ELR (cell line): Measurements from ENCODE around the gene HK1.

Source experiments
- DNase-seq: peaks from one replicate; pipeline ENCODE4 v3.0.0-alpha.2; 2015; ENCODE audit warnings: low read depth

The HK1 gene

DNA sequence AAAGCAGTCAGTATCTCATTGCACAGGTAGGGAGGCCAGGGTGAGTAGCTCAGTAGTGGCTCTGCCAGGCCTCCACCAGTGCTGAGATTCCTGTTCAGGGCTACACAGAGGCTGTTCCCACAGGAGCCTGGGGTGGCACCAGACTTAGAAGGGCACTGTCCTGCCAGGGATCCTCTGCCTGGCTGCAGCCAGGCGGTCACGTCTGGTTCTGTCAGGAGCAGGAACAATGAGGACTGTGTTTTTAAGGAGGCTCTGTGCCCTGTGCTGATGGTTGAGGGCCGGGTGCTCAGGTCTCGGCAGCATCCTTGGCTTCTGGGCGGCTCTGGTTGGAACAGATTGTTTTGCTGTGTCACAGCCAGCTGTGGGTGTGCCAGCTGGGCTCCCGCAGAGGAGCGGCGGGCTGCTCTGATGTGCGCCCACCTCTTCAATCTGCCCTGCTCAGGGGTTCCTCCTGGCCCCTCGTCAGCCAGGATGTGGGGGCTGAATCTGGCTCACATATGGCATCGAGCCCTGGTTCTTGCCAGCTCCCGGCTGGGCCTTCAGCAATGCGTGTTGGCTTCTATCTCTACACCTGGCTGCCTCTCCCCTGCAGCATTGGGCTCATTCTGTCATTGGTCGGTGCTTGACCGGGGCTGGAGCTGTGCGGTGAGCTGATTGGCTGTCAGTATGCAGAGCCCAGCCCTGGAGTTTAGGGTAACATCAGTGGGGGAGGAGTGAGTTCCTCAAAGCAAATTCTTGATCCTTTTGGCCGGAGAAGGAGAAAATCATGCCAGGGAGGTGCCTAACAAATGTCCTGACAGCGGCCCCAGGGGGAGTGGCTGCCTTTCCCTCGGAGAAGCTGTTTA lies 97.2 kb downstream of the HK1 start:
- no peak for DNase-seq

DNA sequence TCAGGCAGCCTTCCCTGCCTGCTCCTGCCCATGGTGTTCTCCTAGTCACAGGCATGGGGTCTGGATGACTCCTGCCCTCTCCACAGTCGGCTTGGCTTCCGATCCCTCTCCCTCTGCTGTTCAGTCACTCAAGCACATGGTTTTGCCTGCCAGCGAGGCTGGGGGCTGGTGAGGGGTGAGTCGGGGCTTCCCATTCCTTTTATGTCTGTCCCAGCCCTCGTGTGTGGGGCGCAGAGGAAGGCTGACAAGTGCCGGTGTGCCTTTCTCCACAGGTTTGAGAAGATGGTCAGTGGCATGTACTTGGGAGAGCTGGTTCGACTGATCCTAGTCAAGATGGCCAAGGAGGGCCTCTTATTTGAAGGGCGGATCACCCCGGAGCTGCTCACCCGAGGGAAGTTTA lies 98.4 kb downstream of the HK1 start:
- DNase-seq: no peak

DNA sequence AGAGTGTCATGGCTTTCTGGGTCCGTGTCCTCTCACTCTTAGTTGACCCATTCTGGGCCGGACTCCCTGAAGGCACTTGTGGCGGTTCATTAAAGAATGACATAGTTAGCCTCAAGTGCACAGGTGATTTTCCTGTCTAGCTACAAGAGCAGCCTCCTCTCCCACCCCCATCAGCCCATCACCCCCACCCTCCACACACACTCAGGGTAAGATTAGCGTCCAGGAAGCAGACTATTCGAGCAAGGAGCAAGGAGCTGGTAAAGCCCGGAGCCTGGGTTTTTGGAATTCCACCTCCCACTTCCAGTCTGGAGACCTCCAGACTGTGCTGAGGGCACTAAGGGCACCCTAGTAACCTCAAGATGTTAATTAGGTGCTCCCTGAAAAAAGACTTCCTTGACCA lies 98.9 kb downstream of the HK1 start:
- no peak for DNase-seq

DNA sequence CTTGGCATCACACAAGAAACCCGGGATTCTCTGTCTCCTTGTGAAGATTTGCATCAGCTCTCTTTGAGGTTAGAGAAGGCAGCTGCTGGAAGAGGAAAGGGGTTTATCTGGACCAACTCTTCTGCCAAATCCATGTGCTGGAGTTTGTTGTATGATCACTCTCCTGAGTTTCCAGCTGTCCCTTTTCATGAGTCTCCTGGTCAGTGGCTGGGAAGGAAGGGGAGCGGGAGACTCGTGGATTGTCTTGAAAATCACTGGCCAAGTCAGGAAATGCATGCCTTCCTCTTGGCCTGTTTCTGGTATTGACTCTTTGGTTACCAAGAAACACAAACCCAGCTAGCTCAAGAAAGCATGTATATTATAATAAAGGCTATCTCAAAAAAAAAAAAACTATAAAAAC lies 99.6 kb downstream of the HK1 start:
- no peak for DNase-seq

DNA sequence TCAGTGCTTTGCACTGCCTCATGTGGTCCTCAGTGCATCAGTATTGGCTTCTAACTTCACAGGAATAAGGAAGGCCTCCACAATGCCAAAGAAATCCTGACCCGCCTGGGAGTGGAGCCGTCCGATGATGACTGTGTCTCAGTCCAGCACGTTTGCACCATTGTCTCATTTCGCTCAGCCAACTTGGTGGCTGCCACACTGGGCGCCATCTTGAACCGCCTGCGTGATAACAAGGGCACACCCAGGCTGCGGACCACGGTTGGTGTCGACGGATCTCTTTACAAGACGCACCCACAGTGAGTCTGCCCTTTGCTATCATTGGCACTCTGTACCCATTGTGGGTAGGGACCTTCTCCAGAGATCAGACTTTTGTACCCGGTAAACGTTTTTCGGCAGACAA lies 101.5 kb downstream of the HK1 start:
- DNase-seq: no peak

DNA sequence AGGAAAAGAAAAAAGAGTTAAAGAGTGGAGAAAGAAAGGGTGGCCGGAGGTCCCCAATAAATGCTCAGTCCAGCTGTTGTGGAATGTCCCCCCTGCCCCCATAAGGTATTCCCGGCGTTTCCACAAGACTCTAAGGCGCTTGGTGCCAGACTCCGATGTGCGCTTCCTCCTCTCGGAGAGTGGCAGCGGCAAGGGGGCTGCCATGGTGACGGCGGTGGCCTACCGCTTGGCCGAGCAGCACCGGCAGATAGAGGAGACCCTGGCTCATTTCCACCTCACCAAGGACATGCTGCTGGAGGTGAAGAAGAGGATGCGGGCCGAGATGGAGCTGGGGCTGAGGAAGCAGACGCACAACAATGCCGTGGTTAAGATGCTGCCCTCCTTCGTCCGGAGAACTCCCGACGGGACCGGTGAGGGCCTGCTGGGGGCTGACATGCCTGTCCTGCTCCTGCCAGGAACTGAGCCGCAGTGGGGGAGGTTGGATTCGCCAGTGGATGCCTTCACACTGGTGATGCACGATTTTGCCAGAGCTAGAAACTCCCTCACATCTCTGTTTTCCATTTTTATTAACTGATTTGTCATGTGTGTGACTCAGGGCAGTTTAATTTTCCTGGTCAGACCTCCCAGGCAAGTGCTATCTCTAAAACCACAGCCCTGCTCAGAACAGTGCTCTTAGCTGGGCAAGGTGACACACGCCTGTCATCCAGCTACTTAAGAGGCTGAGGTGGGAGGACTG lies 104.3 kb downstream of the HK1 start:
- DNase-seq: peak; percentile 97

DNA sequence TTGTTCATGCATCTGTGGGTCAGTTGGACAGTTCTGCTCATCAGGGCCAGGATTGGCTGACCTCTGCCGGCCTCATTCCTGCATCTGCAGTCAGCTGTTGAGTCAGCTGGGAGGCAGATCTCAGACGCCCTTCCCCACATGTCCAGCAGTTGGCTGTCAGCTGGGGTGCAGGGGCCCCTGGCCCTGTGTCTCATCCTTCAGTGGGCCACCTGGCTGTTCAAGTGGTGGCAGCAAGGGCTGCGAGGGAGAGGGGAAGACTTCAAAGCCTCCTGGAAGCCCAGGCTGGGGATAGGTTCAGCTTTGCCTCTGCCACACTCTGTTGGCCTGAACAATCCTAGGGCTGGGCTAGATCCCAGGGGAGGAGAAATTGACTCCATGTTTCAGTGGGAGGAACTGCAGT lies 105.3 kb downstream of the HK1 start:
- DNase-seq: peak; percentile 85

DNA sequence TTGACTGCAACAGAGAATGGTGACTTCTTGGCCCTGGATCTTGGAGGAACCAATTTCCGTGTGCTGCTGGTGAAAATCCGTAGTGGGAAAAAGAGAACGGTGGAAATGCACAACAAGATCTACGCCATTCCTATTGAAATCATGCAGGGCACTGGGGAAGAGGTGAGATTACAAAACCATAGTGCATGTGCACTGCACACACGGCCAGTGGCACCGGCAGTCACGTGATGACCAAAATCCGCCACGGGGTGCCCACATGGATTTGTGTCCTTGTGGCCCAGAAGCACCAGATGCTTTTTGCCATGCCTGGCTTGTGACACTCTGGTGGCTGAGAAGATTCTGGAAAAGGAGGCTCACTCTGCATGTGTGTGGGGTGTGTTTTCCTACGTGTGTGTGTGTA lies 106.0 kb downstream of the HK1 start:
- no peak for DNase-seq

DNA sequence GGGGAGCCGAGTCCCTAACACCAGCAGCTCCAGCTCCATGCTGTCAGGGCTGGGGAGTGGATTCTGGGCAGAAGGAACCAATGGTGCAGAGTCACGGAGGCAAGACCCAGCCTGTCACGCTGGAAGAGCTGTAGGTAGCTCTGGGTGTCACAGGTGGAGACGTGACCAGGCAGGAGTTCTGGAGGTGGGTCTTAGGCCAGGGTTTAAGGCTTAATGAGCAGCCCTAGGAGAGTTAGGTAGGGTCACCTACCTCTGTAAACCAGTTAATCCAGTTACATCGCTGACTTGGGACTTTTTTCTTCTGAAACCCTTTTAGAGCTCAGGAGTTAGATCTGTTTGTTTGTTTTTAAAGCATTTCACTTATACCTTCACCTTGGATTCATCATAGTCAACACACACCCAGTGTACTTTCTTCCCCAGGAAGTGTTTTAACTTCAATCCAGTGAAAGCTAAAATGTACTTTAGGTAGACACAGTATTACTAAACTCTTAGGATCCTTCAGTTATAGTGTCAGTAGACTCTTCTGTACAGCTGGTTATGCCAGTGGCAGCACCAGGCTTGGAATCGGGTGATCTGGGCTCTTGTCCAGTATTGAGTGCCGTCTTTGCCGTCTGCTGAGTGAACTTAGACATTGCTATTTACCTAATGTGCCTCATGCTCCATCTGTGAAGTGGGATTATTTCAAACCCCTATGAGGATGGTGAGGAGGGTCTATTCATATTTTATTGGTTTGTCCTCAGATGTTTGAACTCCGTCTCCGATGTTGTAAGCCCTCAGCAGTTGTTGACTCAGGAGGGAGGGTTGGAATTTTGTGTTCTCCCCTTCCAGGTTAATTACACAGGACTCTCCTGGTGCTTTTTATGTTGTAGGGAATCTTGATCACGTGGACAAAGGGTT lies 107.4 kb downstream of the HK1 start:
- no peak for DNase-seq

DNA sequence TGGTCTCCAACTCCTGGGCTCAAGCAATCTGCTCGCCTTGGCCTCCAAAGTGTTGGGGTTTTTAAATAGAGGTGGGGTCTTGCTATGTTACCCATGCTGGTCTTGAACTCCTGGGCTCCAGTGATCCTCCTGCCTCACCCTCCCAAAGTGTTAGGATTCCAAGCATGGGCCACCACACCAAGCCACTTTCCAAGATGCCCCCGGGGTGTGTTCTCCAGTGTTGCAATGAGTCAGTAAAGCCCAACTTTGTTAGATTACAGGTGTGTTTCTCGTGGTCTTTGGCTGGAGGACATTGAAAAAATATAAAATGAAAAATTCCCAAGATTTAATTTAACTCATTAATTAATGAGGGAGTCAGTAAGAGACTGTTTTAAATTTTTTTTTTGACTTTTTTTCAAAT lies 109.2 kb downstream of the HK1 start:
- DNase-seq: no peak

DNA sequence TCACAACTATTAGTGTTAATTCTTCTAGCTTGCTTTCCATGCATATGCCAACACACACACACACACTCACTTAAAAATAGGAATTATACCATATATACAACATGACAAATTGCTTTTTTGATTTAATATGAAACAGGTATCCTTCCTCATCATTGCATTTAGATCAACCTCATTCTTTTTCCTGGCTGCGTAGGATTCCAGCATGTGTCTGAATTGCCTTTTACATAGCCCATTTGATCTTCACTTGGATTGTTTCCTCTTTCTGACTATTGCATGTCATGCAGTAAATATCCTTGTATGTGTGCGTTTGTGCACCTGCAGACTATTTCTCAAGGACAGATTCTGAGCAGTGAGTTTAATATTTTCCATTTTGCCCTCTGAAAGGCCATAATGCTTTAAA lies 110.2 kb downstream of the HK1 start:
- no peak for DNase-seq

DNA sequence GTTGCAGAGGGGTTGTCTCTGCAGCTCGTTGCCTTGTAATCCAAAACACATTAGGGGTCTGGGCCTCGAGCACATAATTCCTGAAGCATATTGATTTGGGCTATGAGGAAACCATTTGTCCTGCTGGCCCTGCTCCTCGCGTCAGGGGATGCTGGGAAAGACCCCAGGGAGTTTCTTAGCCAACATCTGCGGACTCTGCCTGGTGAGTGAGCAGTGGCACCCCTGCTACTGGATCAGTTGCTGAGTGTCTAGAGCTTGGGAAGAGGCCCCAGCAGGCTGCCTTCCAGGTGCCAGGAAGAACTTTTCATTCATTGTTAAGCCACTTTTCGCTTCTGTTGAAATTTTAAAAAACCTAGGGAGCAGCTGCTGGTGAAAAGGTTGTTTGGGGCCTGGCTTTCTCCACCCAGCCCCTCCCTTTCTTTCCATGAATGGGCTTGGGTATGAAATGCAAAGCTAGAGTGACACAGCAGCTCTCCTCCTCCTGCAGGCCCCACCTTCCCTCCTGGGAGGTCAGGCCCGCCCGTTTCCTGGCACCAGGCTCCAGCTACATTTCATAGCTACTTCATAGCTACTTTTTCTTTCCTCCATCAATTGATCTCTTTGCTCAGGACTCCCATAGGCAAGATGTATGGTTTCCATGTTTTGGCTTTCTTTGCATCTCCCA lies 111.7 kb downstream of the HK1 start:
- DNase-seq: peak; percentile 47

DNA sequence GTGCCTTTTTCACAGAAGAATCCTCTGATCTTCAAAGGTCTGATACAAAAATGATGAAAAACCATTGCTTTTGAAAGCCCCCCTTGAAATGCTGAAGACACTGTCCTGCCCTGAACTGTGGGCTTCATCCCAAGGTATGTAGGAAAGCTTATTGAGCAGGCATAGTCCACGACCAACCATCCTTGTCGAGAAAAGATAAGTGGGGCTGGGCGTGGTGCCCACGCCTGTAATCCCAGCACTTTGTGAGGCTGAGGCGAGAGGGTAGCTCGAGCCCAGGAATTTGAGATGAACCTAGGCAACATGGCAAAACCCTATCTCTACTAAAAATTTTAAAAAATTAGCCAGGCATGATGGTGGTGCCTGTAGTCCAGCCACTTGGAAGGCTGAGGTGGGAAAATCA lies 112.9 kb downstream of the HK1 start:
- DNase-seq: no peak

DNA sequence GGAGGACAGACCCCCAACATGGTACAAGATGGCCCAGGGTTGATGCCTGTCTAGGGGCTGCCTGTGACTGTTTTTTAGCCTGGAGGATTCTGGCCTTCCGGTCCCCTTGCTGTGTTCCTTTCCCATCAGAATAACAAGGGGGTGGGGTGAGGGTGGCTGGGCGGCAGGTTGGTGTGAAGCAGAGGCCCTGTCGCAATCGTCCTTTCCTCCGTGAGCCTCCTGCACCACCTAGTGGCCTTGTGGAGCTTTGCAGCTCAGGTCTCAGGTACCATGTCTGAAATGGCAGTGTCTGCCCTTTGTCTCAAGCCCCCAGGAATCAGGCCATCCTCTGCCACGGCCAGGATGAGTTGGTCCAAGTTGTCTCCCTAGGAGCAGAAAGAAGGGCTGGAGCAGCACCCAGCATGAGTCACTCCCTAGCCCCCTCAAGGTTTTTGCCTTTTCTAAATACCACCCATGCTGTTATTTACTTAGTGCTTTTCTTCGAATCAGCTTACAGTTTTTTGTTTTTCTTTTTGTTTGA lies 114.2 kb downstream of the HK1 start:
- peak; percentile 90 for DNase-seq

DNA sequence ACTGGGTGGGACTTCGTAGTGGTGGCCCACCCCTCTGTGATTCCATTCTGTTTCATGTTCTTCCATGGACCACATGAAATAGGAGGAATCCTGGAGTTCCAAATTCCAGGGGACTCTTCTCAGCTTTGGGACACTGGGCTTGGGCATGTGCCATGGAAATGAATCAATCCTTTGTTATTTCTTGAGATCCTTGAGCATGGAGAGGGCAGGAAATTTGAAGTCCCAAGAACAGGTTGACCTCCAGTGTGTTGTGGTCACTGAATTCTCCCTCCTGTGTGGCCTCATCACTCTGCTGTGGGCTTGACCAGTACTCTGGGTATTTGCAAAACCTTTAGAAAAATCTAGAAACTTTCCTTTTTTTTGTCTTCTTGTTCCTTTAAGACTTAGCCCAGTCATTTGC lies 115.7 kb downstream of the HK1 start:
- DNase-seq: no peak

DNA sequence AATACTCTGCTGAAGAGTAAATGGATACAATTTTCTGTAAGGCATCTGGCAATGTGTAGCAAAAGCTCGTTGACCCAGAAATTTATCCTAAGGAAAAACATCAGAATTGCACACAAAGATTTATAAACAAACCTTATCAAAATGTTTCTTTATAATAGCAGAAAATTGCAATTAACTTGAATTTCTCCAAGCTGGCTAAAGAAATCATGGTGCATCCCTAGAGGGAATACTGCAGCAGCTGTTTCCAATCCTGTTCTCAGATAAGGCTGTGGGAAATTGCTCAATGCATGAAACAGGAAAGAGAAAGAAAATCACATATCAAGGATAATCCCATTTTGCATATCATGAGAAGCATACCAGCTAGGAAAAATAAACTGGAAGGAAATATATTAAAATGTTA lies 119.7 kb downstream of the HK1 start:
- no peak for DNase-seq

DNA sequence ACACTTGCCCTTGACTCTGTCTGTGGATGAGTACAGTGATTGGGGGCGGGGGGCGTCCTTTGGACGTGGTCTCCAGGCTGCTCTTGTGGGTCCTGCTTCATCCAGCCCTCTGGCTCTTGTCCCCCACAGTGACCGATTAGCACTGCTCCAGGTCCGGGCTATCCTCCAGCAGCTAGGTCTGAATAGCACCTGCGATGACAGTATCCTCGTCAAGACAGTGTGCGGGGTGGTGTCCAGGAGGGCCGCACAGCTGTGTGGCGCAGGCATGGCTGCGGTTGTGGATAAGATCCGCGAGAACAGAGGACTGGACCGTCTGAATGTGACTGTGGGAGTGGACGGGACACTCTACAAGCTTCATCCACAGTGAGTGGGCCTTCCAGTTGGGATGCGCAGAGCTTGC lies 120.2 kb downstream of the HK1 start:
- DNase-seq: no peak

DNA sequence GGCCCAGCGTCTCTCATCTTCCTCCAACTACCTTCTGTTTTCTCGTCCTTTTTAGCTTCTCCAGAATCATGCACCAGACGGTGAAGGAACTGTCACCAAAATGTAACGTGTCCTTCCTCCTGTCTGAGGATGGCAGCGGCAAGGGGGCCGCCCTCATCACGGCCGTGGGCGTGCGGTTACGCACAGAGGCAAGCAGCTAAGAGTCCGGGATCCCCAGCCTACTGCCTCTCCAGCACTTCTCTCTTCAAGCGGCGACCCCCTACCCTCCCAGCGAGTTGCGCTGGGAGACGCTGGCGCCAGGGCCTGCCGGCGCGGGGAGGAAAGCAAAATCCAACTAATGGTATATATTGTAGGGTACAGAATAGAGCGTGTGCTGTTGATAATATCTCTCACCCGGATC lies 122.6 kb downstream of the HK1 start:
- no peak for DNase-seq

DNA sequence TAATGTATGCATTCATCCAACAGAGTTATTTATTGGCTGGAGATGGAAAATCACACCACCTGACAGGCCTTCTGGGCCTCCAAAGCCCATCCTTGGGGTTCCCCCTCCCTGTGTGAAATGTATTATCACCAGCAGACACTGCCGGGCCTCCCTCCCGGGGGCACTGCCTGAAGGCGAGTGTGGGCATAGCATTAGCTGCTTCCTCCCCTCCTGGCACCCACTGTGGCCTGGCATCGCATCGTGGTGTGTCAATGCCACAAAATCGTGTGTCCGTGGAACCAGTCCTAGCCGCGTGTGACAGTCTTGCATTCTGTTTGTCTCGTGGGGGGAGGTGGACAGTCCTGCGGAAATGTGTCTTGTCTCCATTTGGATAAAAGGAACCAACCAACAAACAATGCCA lies 123.1 kb downstream of the HK1 start:
- no peak for DNase-seq

DNA sequence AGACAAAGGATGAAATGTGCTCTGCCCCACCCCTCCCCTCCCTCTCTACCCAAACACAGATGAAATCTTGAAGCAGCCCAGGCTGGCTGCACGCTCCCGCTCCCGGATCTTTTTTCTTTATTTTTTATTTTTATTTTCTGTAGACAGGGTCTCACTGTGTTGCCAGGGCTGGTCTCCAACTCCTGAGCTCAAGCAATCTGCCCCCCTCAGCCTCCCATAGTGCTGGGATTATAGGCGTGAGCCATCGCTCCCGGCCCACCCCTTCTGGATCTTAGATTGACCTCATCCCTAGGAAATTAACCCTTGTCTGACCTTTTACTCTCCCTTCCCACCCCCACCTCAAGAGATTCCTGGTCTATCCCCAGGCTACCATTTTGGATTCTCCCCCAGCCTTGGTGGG lies 124.1 kb downstream of the HK1 start:
- DNase-seq: no peak

DNA sequence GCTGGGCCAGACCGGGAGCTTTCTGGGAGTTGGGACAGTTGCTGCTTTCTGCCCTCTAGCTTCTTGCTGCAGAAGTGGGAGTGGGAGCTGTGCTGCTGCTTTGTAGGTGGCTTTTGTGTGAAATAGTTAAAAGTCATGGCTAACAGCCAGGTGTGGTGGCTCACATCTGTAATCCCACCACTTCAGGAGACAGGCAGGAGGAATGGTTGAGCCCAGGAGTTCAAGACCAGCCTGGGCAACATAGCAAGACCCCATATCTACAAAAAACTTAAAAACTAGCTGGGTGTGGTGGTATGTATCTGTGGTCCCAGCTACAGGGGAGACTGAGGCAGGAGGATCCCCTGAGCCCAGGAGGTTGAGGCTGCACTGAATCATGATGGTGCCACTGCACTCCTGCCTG lies 124.8 kb downstream of the HK1 start:
- DNase-seq: no peak

DNA sequence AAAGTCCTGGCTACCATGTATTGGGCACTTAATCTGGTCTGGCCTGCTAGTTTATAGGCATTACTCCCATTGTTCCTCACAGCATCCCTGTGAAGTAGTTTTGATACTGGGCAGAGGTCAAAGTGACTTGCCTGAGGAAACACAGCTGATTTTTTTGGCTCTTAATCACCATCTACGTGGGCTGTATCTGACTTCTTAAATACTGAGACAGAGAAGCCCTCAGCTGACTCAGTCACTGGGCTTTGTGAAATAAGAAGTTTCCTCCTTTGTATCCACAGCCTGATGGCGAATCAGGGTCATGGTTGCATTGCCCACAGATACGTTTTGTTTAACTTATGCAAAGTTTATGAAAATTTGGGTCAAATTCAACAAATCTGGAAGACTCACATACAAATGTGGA lies 125.2 kb downstream of the HK1 start:
- peak; percentile 74 for DNase-seq
